H4 (cell line): ENCODE measurements around the gene SLC30A2. TPM values are rescaled to one million over a fixed set of nuclear protein-coding genes. Genes with fewer than 3 reads are reported as not detected.

Experiments
- DNase-seq: peaks from one replicate; pipeline ENCODE4 v3.0.0-alpha.2; 2015; ENCODE audit warnings: low spot score
- total RNA-seq: library from RNA; depleted of rRNA; stranded (reverse); fragments of >200 nt; shearing (Covaris generic); gene quantifications from 2 replicates; pipeline ENCODE4 v1.2.3, GENCODE V29; 2014

SLC30A2 gene
- total RNA-seq, 1 experiment from 2014 or later, result not detected

DNA sequence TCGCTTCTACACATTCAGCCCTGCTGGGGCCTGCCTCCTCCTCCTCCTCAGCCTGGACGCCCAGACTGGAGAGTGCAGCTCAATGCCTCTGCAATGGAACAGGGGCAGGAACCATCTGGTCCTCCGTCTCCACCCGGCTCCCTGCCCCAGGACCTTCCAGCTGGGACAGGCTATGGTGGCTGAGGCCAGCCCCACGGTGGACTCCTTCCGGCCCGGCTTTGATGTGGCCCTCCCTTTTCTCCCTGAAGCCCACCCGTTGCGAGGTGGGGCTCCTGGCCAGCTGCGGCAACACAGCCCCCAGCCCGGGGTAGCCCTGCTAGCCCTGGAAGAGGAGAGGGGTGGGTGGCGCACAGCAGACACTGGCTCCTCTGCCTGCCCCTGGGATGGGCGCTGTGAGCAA, 22.9 kb downstream of the SLC30A2 start:
- DNase-seq, result no peak

GRCh38 chr1:26022404-26022779, 23.5 kb downstream of the SLC30A2 start:
- no peak for DNase-seq

DNA sequence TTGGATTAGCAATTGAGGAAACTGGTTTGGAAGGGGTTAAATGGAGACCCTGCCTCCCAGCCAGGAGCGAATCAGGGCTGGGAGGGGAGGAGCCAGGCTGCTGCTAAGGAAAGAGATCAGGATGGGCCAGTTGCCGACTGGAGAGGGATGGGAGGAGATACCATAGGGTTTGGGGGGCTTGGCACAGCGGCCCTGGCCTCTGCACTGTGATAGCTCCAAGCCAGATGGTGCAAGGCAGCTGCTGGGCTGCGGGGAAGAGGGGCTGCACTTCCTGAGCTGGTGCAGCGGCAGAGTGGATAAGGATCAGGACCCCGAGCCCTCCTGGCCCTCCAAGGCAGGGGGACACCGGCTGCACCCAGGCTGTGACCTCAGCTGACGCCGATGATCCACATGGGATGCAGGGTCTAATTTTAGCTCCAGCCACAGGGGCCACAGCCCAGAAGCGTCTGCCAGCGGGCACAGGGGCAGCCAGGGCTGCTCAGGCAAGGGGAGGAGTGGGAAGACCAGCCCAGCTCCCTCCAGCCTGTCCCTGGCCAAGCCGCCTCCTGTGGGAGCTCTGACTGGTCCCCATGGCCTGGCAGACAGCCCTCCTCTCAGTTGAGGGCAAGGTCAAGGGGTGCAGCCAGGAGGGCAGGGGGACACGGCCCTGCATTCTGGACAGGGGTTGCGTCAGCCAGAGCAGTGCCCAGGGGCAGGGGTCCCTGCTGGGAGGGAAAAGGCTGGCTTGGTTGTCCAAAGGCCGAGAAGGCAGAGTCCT, 24.1 kb downstream of the SLC30A2 start, which contains the start of gene EXTL1:
Gene EXTL1, plus strand, starts transcription at position 129 of the 757 bp plus-strand sequence. CDS start 872 bp downstream, outside the sequence.
- no peak for DNase-seq

DNA sequence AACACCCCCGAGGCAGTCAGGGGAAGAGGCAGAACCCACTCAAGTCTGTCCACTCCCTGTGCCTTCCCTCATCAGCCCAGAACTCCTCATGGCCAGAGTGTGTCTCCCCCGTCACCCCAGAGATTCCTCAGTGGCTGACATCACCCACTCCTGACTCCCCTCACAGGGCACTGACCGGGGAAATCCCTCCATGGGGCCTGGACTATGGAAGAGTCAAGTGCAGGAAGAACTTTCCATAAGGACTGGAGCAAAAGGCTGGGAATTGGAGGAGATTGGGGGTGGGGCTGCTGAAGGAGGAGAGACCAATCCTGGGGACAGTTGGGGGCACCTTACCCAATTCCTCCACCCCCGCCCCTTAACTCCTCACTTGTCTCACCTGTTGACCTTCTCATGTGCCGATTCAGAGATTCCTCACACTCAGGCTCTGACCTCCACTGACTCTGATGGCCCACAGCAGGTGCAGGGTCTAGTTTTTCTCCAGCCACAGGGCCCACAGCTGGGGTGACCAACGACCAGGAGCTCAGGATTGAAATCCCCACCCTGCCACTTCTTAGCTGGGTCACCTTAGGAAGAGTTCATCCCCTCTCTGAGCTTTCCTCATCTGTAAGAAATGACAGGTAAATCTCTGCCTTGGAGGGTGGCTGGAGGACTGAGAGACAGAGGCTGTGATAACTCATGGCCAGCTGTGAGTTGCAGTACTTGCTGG, 24.8 kb downstream of the SLC30A2 start:
- no peak for DNase-seq

- no peak for DNase-seq
Observed at GRCh38 chr1:26020330-26020768, 25.6 kb downstream of the SLC30A2 start.

GRCh38 chr1:26019641-26020315, 26.1 kb downstream of the SLC30A2 start:
- no peak for DNase-seq

- no peak for DNase-seq
Observed at GRCh38 chr1:26017606-26018005, 28.3 kb downstream of the SLC30A2 start.

DNA sequence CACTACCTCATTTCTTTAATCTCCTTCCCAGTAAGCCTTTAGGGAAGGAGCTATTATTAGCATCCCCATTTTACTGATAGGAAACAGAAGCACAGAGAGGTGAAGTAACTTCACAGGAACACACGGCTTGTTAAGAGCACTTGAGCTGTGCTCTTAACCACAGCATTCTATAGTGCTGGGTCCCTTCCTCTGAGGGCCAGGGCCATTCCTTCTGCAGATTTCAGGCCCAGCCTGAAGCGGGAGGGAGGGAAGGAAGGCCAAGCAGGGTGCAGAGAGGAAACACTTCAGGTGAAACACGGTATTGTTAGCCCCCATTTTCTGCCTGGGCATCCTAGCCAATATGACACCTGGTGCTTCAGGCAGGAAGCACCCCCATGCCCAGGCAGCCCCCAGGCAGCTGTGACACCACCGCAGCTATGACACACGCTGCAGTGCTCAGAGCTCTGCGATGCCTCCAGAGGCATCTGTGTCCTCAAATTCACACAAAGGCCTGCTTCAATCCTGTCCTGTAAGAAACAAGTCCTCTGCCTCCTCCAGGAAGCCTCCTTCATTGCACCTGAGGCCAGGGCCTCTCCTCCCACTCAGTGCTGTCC, 28.9 kb downstream of the SLC30A2 start:
- no peak for DNase-seq

GRCh38 chr1:26016258-26016952, 29.5 kb downstream of the SLC30A2 start:
- DNase-seq, result no peak

DNA sequence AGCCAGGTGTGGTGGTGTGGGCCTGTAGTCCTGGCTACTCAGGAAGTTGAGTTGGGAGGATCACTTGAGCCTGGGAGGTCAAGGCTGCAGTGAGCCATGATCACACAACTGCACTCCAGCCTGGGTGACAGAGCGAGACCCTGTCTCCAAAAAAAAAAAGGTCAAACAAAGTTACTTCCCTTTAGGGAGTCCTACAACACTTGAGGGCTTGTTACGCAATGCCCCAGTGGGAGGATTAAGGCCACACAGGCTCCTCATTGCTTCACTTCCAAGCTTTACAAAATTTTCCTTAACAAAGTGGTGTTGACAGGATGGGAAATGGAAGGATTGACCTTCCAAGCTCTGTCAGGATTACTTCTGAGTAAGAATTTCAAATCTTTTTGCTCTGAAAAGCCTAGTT, 30.6 kb downstream of the SLC30A2 start:
- no peak for DNase-seq

- DNase-seq, result no peak
Observed at GRCh38 chr1:26014179-26014578, 31.7 kb downstream of the SLC30A2 start.

- no peak for DNase-seq
Observed at GRCh38 chr1:26012864-26013263, 33.1 kb downstream of the SLC30A2 start.

GRCh38 chr1:26010825-26011224, 35.1 kb downstream of the SLC30A2 start:
- DNase-seq, result no peak

DNA sequence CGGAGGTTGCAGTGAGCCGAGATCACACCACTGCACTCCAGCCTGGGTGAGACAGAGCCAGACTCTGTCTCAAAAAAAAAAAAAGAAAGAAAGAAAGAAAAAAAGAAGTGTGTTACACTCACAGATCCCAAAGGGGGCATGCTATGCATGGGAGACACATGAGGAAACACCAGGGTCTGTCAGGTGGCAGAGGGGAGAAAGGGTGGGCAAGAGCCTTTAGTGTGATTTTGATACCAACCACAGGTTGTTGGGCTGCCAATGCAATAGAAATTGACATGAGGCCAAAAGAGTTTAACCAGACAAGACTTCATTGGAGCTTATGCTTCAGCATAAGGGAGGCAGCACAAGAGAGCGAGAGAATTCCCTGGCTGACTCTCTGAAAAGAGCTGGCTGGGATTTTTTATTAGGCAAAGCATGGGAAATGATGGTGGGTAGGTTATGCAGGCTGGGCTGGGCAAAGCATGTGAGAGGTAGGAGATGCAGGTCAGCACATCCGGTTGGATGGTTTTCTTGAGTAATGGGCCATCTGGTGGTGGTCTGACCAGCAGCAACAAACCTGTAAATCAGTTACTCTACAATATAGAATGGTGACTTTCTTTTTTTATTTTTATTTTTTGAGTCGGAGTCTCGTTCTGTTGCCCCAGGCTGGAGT, 36.0 kb downstream of the SLC30A2 start:
- DNase-seq, result no peak

GRCh38 chr1:26006710-26007109, 39.2 kb downstream of the SLC30A2 start:
- no peak for DNase-seq

GRCh38 chr1:26005434-26006105, 40.3 kb downstream of the SLC30A2 start:
- DNase-seq, result no peak

- DNase-seq, result no peak
Observed at GRCh38 chr1:26003756-26004155, 42.2 kb downstream of the SLC30A2 start.

- no peak for DNase-seq
Observed at GRCh38 chr1:26003262-26003661, 42.7 kb downstream of the SLC30A2 start.

DNA sequence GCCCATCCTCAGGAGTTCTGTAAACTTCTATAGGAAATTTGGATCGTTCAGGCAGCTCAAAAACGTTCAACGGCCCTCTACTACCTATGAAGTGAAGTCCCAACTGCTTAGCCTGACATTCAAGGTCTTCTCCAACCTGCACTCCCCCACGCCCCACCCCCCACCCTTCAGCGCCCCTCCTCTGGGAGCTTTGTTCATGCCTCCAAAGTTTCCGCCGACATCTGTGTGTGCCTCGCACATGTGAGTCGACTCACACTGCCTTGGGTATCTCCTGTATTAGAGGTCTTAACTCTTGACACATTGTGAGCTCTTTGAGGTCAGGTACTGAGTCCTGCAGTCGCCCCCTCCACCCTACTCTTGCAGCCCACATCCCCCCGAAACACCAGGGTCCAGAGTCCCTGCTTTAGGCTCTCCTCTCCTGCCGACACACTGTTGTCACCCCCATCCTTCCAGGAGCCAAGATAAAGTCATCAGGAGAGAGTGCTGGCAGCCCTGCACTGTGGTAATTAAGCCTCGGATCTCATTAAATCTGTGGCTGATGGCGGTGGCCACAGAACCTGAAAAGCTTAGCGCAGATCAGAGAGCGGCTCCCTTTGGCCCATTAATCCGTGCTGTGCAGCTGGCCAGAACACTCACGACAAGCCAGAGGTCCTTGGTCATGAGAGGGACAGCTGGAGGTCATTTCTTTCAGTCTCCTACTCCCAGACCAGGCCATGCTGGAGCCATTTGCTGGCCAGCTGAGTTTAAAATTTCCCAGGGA, 46.7 kb downstream of the SLC30A2 start:
- DNase-seq, result no peak
